Adrenal gland (tissue), 12 donors: ENCODE measurements around the gene AIFM3. TPM values are rescaled to one million over a fixed set of nuclear protein-coding genes. Genes with fewer than 3 reads are reported as not detected.
A peak's percentile ranks its signal among the peaks of the same experiment; 100 is the strongest.

Experiments used
- DNase-seq, 7 donors: peaks; one replicate each; pipeline ENCODE4 v3.0.0-alpha.2; 2019 to 2020
- H3K27ac ChIP-seq, 5 donors: fragments of 200-600 bp; sonication (generic) in 4 of 5; 1 replicate in 3 of 5; 2 replicates in 2 of 5; pipeline versions ENCODE4 v1.5.1 to v1.8.0; 2016 to 2020; ENCODE audit warnings: mild to moderate bottlenecking in 1 of 5
- H3K27me3 ChIP-seq: fragments of 200-600 bp; 2 replicates; pipeline ENCODE4 v1.8.0; 2021
- H3K36me3 ChIP-seq, 2 donors: fragments of 200-600 bp; replicated peaks in 1 of 2; 1 replicate in 1 of 2; 2 replicates in 1 of 2; pipeline versions ENCODE4 v1.5.1 to v1.8.0; 2018 to 2022
- H3K4me1 ChIP-seq, 2 donors: fragments of 200-600 bp; replicated peaks in 1 of 2; 1 replicate in 1 of 2; 2 replicates in 1 of 2; pipeline versions ENCODE4 v1.5.1 to v1.8.0; 2018 to 2021
- H3K4me3 ChIP-seq, 4 donors: fragments of 200-600 bp; sonication (generic) in 3 of 4; one replicate each; pipeline ENCODE4 v1.5.1; 2016 to 2018
- H3K9me3 ChIP-seq, 3 donors: fragments of 200-600 bp; sonication (generic) in 1 of 3; replicated peaks in 1 of 3; 1 replicate in 2 of 3; 2 replicates in 1 of 3; pipeline versions ENCODE4 v1.5.1 to v1.8.0; 2016 to 2021
- POLR2A ChIP-seq, 2 donors: fragments of 450-650 bp; IDR thresholded peaks; one replicate each; pipeline ENCODE4 v1.6.1; 2017; ENCODE audit warnings: antibody characterized with exemption in 2 of 2, mild to moderate bottlenecking in 2 of 2, moderate library complexity in 1 of 2
- WGBS, 4 donors: extraction: QIAGEN DNeasy Blood & Tissue Kit in 2 of 4; methylation state at CpG; one replicate each; pipeline versions ENCODE4 v1.1.5 to v1.1.7; 2013 to 2017; 5-methylcytosine and 5-hydroxymethylcytosine counted together
- intact Hi-C, 2 donors: fragments of 100-400 bp; cut with DNase I; formaldehyde crosslinking; loops; one replicate each; pipeline versions ENCODE4 v1.14.1 to v1.15.0; 2022 to 2023
- polyA plus RNA-seq, 3 donors: library from polyadenylated mRNA; stranded (reverse); fragments of 200-250 nt in 2 of 3; fragments of 350-450 nt in 1 of 3; fragmentation: Illumina TruSeq in 1 of 3; extraction: RNeasy Lipid Tissue Mini Kit (QIAGEN cat#74804) in 1 of 3; gene quantifications; one replicate each; pipeline ENCODE4 v1.2.3, GENCODE V29; 2013 to 2014
- total RNA-seq, 9 donors: library from RNA; depleted of rRNA in 4 of 9; stranded (reverse); fragments of >200 nt in 4 of 9; fragments of 120-200 nt in 1 of 9; fragmentation: NEBNext Ultra II Directional in 1 of 9; extraction: Animal tissue kit (Norgen Biotek cat#: 25700) in 1 of 9; gene quantifications; one replicate each; pipeline versions ENCODE4 v1.1.0 to v1.2.4, GENCODE V29; 2013 to 2023
- TF ChIP-seq, protein P1 (sequence below), 6 experiments: fragments of 450-650 bp in 4 of 6; fragments of 200-600 bp in 2 of 6; sonication (generic) in 1 of 6; IDR thresholded peaks; 1 replicate in 5 of 6; 2 replicates in 1 of 6; pipeline versions ENCODE4 v1.5.1 to v1.8.0; 2016 to 2021; ENCODE audit warnings: antibody characterized with exemption in 6 of 6, mild to moderate bottlenecking in 2 of 6, moderate library complexity in 1 of 6
- donor health status: healthy with polysubstance abuse.
- donor health status: Bipolar disorder and iron deficiency.
- donor health status: DM: yes; HTN: yes; CAD: no.
- donor health status: DM: no; HTN: no; CAD: no.
- donor health status: DM: no; HTN: no; CAD: no.
- donor health status: DM: yes; HTN: yes; CAD: no.

The AIFM3 gene
- total and polyA plus RNA-seq, 12 donors = 0.37 to 9.1 (median 2.2) TPM

DNA sequence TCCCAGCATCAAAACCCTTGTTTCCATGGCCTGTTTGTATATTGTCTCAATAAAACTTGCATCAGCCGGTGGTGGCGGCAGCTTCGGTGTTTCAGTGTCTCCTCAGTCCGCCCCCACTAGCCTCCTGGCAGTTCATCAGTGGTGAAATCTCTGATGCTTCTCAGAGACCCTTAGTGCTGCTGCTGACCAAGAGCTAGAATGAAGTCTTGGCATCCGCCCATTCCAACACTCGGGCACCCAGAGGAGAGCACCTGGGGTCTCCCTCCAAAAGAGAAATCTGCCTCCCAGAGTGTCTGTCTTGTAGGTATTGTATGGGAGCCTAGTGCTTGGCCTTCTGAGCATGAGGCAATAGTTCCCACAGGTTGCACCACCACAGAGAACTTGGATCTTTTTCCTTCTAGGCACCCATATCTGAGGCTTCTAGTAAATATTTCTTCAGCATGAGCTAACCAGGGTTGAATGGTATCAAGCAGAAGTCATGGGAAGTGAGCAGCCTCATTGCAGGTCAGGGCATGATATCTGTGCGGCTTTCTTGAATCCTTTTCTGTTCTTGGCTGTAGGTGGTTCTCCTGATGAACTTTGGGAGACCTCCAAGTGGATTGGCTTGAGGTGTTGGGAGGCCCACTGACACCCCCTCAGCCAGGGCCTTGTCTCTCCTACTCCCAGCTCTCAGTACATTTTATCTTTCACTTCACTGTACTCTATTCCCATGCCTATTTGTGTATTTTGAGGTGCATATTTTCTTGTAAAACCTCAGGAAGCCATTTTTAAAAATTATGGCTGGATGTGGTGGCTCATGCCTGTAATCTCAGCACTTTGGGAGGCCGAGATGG, 13.2 kb upstream of the AIFM3 start:
- Histone ChIP-seq H3K9me3 (no peaks in the 10 kb centered on the region), H3K27ac (no peak overlapping the region), H3K4me3 (no peak overlapping the region), H3K4me1 (no peaks in the 10 kb centered on the region), H3K27me3 (no peaks in the 10 kb centered on the region), H3K36me3 (peaks cover 0 to 49% of the 10 kb centered on the region in 2 donors)
- DNase-seq = peak in 1 of 7 donors; percentile 24
- intact Hi-C loops = no loop called here
- 90 to 95% (median 94%) methylated on average over 8 of the region's 8 CpGs for WGBS, 4 donors
- no peak for TF ChIP-seq POLR2A (IDR thresholded peaks at IDR 0.05)
- TF ChIP-seq, protein P1, sequence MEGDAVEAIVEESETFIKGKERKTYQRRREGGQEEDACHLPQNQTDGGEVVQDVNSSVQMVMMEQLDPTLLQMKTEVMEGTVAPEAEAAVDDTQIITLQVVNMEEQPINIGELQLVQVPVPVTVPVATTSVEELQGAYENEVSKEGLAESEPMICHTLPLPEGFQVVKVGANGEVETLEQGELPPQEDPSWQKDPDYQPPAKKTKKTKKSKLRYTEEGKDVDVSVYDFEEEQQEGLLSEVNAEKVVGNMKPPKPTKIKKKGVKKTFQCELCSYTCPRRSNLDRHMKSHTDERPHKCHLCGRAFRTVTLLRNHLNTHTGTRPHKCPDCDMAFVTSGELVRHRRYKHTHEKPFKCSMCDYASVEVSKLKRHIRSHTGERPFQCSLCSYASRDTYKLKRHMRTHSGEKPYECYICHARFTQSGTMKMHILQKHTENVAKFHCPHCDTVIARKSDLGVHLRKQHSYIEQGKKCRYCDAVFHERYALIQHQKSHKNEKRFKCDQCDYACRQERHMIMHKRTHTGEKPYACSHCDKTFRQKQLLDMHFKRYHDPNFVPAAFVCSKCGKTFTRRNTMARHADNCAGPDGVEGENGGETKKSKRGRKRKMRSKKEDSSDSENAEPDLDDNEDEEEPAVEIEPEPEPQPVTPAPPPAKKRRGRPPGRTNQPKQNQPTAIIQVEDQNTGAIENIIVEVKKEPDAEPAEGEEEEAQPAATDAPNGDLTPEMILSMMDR (IDR thresholded peaks at IDR 0.05) = no peak

DNA sequence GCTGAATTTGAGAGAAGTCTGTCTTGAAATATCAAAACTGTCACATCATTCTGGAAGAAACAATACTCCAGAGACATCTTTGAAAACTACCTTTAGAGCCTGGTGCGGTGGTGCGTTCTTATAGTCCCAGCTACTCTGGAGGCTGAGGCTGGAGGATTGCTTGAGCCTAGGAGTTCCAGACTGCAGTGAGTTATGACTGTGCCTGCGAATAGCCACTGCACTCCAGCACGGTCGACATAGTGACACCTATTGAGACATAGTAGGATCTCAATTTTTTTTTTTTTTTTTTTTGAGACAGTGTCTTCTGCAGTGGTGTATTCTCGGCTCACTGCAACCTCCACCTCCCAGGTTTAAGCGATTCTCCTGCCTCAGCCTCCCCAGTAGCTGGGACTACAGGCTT, 11.5 kb upstream of the AIFM3 start:
- no peak for TF ChIP-seq POLR2A (IDR thresholded peaks at IDR 0.05)
- TF ChIP-seq, protein P1 (IDR thresholded peaks at IDR 0.05) = no peak
- WGBS, 4 donors = 69 to 90% (median 86%) methylated on average over 6 to 7 of the region's 7 CpGs
- no peaks in the 10 kb centered on the region for H3K4me1 ChIP-seq

DNA sequence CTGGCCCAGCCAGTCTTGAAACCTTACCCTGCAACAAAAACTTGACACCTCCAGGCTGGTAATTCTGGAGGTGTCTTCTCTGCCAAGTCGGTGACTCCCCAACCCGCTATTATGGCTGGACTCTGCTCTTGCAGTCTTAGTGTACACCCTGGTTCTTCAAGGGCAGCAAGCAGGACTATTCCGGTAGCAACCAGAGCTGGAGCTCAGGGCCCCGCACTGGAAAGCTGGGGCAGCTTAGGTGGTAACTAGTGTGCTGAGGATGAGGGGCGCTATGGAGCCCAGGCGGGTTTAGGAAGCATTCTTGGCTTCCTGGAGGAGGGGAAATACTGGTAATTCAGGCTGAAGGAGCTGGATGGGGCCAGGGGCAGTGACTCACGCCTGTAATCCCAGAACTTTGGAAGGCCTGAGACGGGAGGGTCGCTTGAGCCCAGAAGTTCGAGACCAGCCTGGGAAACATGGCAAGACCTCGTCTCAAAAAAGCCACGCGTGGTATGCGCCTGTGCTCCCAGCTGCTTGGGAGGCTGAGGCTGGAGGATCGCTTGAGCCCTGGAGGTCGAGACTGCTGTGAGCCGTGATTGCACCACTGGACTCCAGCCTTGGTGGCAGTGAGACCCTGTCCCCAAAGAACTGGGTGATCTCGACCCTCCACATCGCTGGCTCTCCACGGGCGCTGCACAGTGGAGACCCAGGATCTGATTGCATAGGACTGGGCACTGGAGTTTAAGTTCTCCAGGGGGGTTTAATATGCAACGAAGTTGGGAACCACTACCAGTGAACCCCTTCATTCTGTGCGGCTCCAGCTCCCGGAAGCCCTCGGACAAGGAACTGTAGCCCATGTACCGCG, 10.6 kb upstream of the AIFM3 start:
- H3K4me3 ChIP-seq = peak overlapping the region; percentile 9 to 84 (median 40)
- no peak overlapping the region for H3K27ac ChIP-seq
- peaks cover 0 to 26% of the 10 kb centered on the region in 2 donors for H3K36me3 ChIP-seq
- H3K9me3 ChIP-seq = no peaks in the 10 kb centered on the region
- no peaks in the 10 kb centered on the region for H3K27me3 ChIP-seq
- DNase-seq = no peak
- H3K4me1 ChIP-seq = no peaks in the 10 kb centered on the region
- no peak for TF ChIP-seq POLR2A (IDR thresholded peaks at IDR 0.05)
- TF ChIP-seq, protein P1 (IDR thresholded peaks at IDR 0.05) = no peak
- 44 to 55% (median 51%) methylated on average over 18 to 27 of the region's 27 CpGs for WGBS, 4 donors
- intact Hi-C loops = no loop called here

More for the DNA sequence above, 11.5 kb upstream of the AIFM3 start:
- Histone ChIP-seq H3K4me3 (no peak overlapping the region), H3K27me3 (no peaks in the 10 kb centered on the region), H3K27ac (no peak overlapping the region), H3K36me3 (peaks cover 0 to 35% of the 10 kb centered on the region in 2 donors), H3K9me3 (no peaks in the 10 kb centered on the region)
- no peak for DNase-seq
- intact Hi-C loops = no loop called here

DNA sequence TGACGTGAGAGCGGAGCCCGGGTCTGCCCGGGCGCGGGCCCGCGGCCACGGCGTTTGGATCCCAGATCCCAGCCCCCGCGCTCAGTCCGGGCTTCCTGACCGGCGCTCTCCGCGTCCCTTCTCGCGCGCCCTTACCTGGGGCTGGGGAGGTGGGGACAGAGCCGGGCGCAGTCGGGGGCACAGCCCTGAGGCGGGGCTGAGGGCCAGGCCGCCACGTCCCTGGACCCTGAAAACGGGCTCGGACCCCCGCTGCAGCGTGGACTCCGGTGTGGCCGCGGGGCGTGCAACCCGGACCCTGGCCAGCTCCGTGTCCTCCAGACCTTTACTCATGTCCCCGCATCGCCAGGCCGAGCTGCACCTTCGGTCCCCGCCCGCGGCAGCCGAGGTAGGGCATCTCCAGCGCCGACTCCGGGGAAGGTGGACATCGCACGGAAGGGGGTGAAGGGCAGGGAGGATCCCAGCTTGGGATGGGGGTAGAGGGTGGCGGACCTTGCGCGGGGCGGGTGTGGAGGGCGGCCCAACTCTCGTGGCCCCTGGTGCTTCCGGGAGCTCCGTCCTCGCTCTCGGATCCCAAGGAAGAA, 9.9 kb upstream of the AIFM3 start:
- no peaks in the 10 kb centered on the region for H3K9me3 ChIP-seq
- TF ChIP-seq, protein P1 (IDR thresholded peaks at IDR 0.05) = no peak
- TF ChIP-seq POLR2A (IDR thresholded peaks at IDR 0.05) = no peak
- 1 to 3% (median 1%) methylated on average over 15 to 59 of the region's 59 CpGs; no CpG with 5 or more reads in 1 of the 4 donors for WGBS, 4 donors
- no peaks in the 10 kb centered on the region for H3K4me1 ChIP-seq
- H3K36me3 ChIP-seq = peaks cover 0 to 19% of the 10 kb centered on the region in 2 donors
- intact Hi-C loops = no loop called here
- H3K27me3 ChIP-seq = no peaks in the 10 kb centered on the region
- peak in 2 of 7 donors; percentile 35 to 42 for DNase-seq
- H3K27ac ChIP-seq = peak overlapping the region in 2 of 5 donors; percentile 18 to 27
- H3K4me3 ChIP-seq = peak overlapping the region; percentile 9 to 84 (median 47)
